ENCODE results near the gene ERRFI1.

Gene ERRFI1

DNA sequence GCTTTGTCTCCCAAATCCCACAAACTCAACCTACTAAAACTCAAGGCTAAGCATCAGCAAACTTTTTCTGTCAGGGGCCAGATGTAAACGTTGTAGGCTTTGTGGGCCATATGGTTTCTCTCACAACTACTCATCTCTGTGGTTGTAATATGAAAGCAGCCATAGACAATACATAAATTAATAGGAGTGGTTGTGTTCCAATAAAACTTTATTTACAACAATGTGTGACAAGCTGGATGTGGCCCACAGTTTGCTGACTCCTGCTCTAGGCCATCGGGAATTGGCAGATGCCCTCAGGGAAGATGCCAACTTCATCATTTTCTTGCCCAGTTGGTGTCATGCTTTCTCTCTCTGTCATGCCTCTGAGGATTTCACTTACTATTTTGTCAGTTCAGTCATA is 17.5 kb upstream of the ERRFI1 start:
- DNase-seq (ENCODE audit: low read depth): no peak

DNA sequence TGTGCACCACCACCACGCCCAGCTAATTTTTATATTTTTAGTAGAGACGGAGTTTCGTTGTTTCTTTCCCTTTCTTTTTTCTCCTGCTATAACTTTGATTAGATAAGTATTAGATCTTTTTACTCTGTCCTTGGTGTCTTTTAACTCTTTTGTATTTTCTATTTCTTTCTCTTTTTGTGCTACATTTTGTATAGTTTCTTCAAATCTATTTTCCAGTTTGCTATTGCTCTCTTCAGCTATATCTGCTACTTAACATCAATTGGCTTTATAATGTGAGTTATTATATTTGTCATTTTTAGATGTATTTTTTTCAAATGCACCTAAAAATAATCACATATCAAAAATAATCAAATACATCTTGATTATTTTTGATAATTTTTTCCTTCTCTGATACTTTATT is 16.0 kb upstream of the ERRFI1 start:
- no peak for DNase-seq (ENCODE audit: low read depth)

- peak; percentile 98 for DNase-seq (ENCODE audit: low read depth)
Observed at GRCh38 chr1:8040586-8040985, 14.5 kb upstream of the ERRFI1 start.

DNA sequence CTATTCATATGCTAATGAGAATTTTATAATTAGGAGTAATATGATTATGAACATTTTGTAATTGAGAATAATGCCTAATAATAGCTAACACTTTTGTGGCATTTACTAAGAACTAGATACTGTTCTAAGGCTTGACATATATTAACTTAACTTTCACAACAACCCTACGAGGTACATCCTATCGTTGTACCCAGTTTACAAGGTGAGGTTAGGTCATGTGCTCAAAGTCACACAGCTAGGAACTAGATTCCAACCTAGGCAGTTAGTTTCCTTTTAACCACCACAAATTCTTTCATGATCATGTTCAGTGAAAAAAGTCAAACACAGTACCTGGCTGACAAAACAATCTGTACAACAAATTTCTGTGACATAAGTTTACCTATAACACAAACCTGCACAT is 13.0 kb upstream of the ERRFI1 start:
- DNase-seq (ENCODE audit: low read depth): no peak

DNA sequence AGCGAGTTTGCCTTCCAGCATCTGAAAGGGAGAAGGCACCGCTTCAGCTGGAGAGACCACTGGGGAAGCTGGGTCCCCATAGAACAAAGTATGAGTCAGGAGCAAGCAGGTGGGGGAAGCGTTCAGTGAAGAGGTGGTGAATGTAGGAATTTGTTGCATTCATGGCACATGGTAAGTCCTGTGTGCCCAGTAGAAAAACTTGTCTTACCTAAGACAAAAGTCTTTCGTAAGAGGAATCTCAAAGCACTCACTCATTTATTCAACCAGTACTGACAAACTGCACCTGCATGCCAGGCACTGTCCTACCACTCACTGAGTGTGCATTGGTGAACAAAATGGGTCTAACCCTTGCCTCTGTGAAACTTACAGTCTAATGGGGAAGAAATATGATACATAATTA is 9.2 kb upstream of the ERRFI1 start:
- no peak for DNase-seq (ENCODE audit: low read depth)

GRCh38 chr1:8033322-8033721 is 7.2 kb upstream of the ERRFI1 start:
- DNase-seq (ENCODE audit: low read depth): no peak

GRCh38 chr1:8032366-8032910 is 6.3 kb upstream of the ERRFI1 start:
- no peak for DNase-seq (ENCODE audit: low read depth)

- no peak for DNase-seq (ENCODE audit: low read depth)
Observed at GRCh38 chr1:8031176-8031785, 5.2 kb upstream of the ERRFI1 start.

- no peak for DNase-seq (ENCODE audit: low read depth)
Observed at GRCh38 chr1:8028571-8028910, 2.4 kb upstream of the ERRFI1 start.

- no peak for DNase-seq (ENCODE audit: low read depth)
Observed at GRCh38 chr1:8027748-8028570, 1.9 kb upstream of the ERRFI1 start.

- no peak for DNase-seq (ENCODE audit: low read depth)
Observed at GRCh38 chr1:8026976-8027747, 1.1 kb upstream of the ERRFI1 start.

DNA sequence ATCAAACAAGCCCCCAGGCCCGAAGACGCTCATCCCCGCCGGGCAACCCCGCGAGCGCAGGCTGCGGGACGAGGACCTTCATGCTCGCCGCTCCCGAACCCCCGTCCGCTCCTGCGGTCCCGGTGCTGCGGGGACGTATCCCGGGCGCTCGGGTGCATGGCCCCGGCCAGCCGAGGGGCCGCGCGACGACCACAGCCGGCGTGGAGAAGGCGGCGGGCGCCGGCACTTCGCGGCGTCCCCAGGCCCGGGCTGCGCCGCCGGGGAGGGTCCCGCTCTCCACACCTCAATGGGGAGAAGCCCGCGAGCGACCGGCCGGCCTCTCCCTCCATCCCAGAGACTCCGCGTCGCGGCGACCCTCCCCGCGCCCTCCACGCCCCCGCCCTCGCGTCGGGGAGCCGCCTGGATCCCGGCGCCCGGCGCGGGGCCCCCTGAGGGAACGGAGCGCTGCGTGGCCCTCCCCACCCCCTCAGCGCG is 401 bp downstream of the ERRFI1 start:
- no peak for DNase-seq (ENCODE audit: low read depth)

DNA sequence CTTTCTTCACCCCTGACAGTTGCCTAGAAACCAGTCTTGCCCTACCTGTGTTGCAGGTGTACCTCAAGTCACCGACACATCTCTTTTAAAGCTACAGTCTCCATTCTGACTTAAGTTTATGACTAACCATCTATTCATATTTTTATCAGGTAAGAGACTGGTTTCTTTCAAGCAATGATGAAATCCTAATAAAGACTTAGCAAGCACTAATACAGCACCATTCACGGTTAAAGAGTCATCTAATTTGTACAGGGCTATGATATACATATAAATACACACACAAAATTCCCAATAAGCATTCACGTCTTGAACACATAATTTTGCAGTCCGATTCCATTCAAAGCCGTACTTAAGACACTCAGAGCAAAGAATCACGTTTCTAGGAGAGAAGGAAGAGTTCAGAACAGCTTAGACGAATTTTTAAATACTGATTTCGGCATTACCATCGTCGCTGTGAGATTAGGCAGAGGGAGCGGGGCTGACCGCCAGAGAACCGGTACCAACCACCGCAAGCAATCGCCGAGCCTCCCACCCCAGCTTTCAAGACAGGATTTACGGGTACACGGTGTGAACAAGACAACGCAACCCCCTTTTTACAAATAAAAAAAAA is 943 bp downstream of the ERRFI1 start:
- no peak for DNase-seq (ENCODE audit: low read depth)

- DNase-seq (ENCODE audit: low read depth): no peak
Observed at GRCh38 chr1:8024329-8024728, 1.8 kb downstream of the ERRFI1 start.

- DNase-seq (ENCODE audit: low read depth): no peak
Observed at GRCh38 chr1:8023995-8024313, 2.2 kb downstream of the ERRFI1 start.

- no peak for DNase-seq (ENCODE audit: low read depth)
Observed at GRCh38 chr1:8023287-8023994, 2.7 kb downstream of the ERRFI1 start.

GRCh38 chr1:8022395-8023286 is 3.5 kb downstream of the ERRFI1 start:
- no peak for DNase-seq (ENCODE audit: low read depth)

- no peak for DNase-seq (ENCODE audit: low read depth)
Observed at GRCh38 chr1:8021676-8022266, 4.3 kb downstream of the ERRFI1 start.

DNA sequence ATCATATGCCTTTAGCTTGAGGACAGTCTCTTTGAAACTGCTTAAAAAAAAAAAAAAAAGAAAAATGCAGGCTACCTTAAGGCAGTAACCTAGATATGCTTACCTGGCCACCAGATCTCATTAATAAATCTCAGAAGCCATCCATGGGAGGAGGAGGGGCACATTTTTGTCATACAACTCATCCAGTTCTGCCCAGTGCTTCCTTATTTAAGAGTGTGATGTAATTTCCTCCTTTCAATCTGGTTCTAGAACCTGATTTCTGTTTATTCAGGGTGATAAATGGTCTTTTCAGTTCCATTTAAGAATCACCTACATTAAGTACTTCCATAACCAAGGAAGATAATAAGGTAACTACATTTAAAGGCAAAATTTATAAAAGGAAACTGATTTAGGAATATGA is 6.1 kb downstream of the ERRFI1 start:
- no peak for DNase-seq (ENCODE audit: low read depth)

DNA sequence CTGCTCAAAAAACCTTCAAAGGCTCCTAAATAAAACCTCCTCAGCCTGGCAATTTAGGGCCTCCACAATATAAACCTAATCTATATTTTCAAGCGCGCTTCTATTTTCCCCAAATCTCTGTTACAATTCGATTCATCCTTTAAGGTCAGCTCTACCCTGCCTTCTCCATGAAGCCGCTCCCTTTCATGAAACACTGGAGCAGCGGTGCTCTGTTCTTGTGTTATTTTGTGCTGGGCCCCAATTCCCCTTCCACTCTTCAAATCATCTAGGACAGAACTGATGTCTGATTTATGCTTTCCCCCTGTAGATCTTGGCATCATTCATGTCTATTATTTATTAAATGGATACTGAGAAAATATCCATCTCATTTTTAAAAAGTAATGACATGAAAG is 6.9 kb downstream of the ERRFI1 start:
- DNase-seq (ENCODE audit: low read depth): no peak
